ENCODE measurements around the gene PLPP2.
A peak's percentile ranks its signal among the peaks of the same experiment; 100 is the strongest.
"Not testable (repeated sequence)": the region's sequence is repeated elsewhere in the genome, so short reads cannot be mapped to it uniquely, and the experiment has no call there.

The PLPP2 gene

DNA sequence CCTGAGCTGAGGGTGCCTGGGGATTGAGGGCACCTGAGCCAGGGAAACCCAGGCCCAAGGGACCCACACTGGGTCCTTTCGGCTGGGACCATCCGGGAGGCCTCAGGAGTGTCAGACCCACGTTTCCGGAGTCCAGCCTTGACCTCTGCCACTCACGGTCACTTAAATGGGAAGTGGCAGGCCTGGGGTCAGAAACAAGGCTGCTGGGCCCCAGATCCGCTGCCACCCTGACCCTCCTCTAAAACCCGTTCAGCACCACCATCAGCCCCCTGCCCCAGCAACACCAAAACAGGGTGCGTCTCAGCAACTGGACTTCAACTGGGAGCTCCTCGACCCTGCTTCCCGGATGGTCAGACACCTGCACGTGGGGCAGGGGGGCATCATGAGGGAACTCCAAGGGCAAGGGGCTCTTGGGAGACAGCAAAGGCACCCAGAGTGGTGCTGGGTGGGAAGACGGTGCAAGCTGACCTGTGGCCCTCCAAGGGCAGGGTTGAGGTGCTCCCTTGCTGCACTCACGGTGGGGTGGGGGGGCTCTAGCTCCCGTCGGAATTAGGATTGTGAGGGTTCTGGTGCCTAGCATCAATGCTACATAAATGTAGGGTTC is 1.2 kb upstream of the PLPP2 start:
- no peak for DNase-seq

- DNase-seq = no peak
These were observed 518 bp upstream of the PLPP2 start for GRCh38 chr19:291561-292280.

DNA sequence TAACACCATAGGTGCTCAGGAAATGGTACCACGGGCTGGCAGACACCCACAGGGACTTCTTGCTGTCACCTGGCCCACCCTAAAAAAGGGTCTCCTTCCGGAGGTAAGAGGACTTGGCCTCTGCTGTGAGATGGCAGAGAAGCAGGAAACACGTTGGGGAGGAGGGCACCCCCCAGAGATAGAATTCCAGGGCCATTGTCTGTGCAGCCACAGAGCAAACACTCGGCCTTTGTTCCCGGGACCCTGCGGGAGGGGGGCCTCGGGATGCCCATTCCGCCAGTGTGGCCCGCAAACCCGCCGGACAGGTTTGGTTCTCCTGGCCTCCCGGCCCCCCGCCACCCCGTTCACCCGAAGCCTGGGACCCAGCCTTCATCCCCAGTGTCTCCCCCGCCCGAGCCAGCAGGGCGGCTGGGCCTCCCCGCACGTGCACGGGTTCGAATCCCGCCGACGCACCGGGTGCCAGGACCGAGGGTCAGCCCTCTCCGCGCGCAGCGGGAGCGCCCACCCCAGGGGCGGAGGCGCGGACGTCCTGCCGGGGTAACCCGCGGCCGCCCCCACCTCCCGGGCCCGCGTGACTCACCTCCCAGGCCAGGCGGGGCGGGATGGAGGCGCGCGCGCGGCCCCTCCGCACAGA is 714 bp downstream of the PLPP2 start:
- no peak for DNase-seq

GRCh38 chr19:289651-290371 is 1.4 kb downstream of the PLPP2 start:
- peak; percentile 32 for DNase-seq

GRCh38 chr19:288911-289310 is 2.3 kb downstream of the PLPP2 start:
- no peak for DNase-seq

DNA sequence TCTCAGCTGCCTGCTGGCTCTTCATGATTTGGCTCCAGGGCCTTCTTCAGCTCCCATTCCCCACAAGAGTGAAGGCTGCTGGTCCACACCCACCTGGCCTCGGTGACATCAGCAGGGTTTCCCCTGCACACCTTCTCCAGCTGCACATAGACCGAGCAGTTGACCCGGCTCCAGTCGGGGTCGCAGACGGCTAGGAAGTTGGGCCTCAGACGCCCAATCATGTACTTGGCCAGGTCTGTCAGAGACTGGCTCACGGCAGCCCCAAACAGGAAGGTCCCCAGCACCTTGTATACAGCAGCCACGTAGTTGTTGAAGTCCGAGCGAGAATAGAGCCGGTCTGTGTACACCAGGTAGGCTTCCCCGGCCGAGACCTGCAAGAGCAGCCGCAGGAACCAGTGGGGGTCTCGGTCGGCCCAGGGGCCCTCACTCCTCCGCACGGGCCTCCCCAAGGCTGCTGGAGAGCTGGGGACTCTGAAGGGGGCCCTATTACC is 3.8 kb downstream of the PLPP2 start:
- no peak for DNase-seq

GRCh38 chr19:283395-283794 is 7.8 kb downstream of the PLPP2 start:
- DNase-seq = no peak

DNA sequence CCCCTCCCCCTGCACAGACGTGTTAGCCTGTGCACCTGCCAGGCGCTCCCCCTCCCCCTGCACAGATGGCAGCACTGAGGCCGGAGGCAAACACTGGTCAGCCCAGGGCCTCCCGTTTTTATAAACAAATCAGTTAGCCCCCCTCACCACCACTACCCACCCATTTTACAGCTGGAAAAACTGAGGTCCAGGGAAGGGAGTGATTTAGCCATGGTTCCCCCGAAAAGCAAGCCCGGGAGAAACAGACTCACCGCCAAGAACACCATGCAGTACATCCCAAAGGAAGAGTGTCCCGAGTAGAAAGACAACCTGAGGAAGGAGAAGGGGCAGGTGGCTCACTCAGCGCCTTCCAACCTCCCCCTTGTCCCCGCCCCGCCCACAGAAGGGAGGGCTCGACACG is 8.7 kb downstream of the PLPP2 start:
- no peak for DNase-seq

GRCh38 chr19:281992-282391 is 9.2 kb downstream of the PLPP2 start:
- no peak for DNase-seq

- DNase-seq = no peak
These were observed 9.9 kb downstream of the PLPP2 start for GRCh38 chr19:281156-281853.

DNA sequence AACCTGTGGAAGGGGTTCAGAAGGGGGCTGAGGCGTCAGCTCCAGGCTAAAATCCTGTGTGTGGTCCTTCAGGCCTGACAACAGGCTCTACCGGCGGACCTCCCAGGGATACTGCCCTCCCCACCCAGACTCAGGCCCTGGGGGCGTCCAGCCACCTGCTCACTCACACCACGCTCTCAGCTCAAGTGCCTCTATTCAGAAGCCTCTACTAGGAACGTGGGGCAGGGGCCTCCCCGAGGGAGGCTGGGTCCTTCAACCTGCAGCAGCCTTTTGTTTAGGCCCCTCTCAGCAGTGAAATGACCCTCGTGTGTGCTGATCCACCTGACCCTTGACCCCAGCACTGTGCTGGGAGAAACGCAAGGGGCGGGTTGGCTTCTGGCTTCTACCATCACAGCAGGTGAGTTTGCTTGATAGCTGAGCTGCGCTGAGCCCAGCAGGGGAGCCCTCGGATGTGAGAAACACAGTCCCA is 10.6 kb downstream of the PLPP2 start:
- DNase-seq = no peak

GRCh38 chr19:279656-280055 is 11.5 kb downstream of the PLPP2 start:
- DNase-seq = no peak

- no peak for DNase-seq
These were observed 12.0 kb downstream of the PLPP2 start for GRCh38 chr19:279231-279630.

DNA sequence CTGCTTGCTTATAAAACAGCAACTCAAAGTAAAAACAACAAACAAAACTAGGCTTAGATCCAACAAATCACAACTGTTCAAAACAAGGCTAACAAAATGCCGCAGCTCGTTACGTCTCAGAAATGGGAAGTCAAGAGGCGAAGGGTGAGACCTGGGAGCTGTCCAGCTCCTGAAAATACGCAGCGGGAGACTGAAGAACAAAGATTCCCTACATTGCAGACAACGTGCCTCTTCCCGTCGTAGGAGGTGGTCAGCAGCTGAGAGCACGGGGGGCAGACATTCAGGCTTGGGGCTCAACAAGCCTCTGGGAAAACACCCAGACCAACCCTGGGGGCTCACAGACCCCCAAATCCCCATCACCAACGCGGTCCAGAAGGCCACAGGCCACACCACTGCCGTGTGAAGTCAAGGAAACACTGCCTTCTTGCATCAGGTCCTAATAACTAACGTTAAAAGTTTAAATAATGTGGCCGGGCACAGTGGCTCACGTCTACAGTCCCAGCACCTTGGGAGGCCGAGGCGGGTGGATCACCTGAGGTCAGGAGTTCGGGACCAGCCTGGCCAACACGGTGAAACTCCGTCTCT is 13.5 kb downstream of the PLPP2 start:
- DNase-seq = no peak

GRCh38 chr19:277131-277530 is 14.1 kb downstream of the PLPP2 start:
- no peak for DNase-seq

GRCh38 chr19:275958-276646 is 15.1 kb downstream of the PLPP2 start:
- no peak for DNase-seq

DNA sequence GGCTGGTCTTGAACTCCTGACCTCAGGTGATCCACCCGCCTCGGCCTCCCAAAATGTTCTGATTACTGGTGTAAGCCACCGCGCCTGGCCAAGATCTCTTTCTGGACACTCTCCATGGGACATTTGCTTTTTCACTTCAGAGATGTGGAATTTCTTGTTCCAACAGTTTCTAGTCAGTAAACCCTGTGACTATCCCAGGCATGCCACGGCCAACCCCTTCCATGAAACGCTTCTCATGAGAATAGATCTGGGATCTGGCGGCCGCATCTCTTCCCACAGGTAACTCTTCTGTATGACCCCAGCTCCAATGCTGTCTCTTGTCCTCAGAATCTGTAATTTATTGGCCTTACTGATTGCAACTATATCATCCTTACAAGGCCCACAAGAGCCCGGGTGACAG is 16.2 kb downstream of the PLPP2 start:
- no peak for DNase-seq

GRCh38 chr19:273393-273792 is 17.8 kb downstream of the PLPP2 start:
- no peak for DNase-seq

GRCh38 chr19:271856-272255 is 19.3 kb downstream of the PLPP2 start:
- DNase-seq = no peak

DNA sequence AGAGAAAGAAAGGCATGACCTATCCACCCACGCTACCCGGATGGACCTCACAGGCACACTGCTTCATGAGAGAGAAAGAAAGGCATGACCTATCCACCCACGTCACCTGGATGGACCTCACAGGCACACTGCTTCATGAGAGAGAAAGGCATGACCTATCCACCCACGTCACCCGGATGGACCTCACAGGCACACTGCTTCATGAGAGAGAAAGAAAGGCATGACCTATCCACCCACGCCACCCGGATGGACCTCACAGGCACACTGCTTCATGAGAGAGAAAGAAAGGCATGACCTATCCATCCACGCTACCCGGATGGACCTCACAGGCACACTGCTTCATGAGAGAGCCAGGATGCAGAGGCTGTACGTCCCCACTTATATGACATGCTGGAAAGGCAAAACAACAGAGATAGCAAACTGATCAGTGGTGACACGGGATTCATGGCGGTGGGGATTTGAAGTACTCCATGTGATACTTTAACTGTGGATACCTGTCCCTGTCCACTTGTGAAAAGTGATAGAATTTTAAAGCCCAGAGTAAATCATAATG is 20.4 kb downstream of the PLPP2 start:
- not testable (repeated sequence) for DNase-seq

DNA sequence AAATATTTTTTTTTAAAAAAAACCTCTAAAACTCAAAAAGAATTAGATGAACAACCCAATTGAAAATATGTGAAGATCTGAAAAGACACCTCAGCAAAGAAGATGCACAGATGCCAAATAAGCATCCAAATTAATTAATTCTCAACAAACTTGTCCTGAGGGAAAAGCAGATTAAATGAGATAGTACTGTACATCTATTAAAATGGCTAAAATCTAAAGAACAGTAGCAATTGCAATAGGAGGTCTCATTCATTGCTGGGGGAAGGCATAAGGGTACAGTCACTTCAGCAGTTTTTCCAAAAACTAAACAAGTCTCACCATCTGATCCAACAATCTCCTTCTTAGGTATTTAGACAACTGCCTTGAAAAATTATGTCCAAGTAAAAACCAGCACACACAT is 22.0 kb downstream of the PLPP2 start:
- DNase-seq = no peak

DNA sequence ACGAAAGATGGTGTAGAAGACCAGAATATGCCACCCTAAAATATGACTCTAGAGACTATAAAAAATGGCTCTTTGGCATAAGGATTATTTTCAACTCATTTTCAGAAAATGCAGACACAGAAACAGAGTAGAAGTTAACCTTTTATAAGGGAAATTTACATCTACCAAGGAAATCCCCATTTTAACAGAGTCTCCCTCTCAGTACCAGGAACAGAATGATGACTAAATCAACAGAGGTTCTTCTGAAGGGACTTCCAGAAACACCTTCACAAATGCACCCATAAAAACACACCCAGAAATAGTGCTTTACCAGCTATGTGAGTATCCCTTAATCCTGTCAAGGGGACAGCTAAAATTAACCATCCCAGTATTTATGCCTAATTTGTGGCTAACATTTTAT is 29.1 kb downstream of the PLPP2 start:
- no peak for DNase-seq

Measured in stimulated activated naive CD4-positive, alpha-beta T cell treated with Interleukin-2 at 50 U/mL for 16 hours (primary cell).